Head of caudate nucleus (tissue), 42 donors: ENCODE measurements around the gene KEAP1.
"Not testable (repeated sequence)": the region's sequence is repeated elsewhere in the genome, so short reads cannot be mapped to it uniquely, and the experiment has no call there.

ENCODE experiments used
- DNase-seq, 42 donors: peaks; one replicate each; pipeline versions ENCODE4 v3.0.0 to v3.0.0-alpha.2; 2020 to 2021; ENCODE audit warnings: mixed read lengths in 7 of 42
- intact Hi-C: fragments of 100-400 bp; cut with DNase I; formaldehyde crosslinking; loops from one replicate; pipeline ENCODE4 v1.15.0; 2022

The KEAP1 gene

DNA sequence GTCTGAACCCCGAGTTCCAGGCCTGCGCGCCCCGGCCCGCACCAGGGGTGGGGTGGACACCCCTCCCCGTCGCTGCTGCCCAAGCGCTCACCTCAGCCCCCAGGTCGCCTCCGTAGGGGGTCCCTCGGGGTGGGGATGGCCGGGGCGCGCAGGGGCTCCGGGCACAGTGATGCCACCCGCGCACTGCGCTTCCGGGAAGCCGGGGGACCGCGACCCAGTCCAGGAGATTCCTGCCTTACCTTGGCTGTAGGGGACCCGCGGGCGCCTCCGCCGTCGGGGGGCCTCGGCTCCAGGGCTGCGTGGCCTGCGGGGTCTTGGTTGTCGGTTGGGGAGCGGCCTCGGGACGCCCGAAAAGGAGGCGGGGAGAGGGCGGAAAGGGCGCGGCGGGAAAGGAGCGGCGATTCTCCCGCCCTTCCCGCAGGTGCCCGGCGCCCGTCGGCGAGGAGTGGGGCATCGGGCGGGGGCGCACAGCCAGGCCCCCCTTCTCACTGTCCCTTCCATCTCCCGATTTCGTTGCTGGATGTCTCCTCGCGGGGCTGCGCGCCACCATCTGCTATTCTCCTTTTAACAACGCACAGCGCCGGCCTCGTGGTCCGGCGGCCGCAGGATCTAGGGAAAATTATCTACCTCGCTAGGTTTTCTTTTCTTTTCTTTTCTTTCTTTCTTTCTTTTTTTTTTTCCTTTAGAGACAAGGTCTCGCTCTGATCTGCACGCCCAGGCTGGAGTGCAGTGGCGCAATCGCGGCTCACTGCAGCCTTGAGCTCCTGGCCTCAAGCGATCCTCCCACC, at the start of gene KEAP1:
Gene KEAP1 (minus strand): TSS at position 355 of the 788 bp plus-strand sequence. CDS start 3,323 bp downstream, outside the sequence.
- peak in 33 of 42 donors; percentile 8 to 77 (median 47) for DNase-seq
- intact Hi-C loops: loop anchor here (5.0 kb wide), 1 partner anchor 64 kb away; the partner anchor contains the start of genes CDKN2D and KRI1

GRCh38 chr19:10552510-10553053, 49.4 kb upstream of the KEAP1 start:
- DNase-seq: peak in 10 of 42 donors; percentile 19 to 56 (median 36)

GRCh38 chr19:10551698-10552301, 48.6 kb upstream of the KEAP1 start:
- intact Hi-C loops: no loop called here
- peak in 15 of 42 donors; percentile 16 to 62 (median 36) for DNase-seq

More at GRCh38 chr19:10552510-10553053, 49.4 kb upstream of the KEAP1 start:
- intact Hi-C loops: no loop called here

- DNase-seq, intact Hi-C loops: not testable (repeated sequence)
These were observed 47.9 kb upstream of the KEAP1 start for GRCh38 chr19:10551006-10551405.

DNA sequence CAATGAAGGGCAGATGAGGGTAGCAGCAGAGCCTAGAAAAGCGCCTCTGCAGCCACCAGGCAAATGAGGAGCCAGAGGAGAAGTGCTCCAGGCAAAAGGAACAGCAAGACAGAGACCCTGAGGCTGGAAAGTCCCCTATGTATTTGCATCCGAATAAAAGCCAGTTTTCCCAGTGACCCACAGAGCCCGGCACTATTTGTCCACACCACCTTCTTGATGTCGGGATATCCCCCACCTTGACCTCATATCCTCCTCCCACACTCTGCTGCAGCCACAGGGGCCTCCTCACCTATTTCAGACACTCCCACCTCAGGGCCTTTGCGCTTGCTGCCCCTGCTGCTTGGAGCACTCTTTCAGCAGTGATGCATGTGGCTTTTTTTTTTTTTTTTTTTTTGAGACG, 47.2 kb upstream of the KEAP1 start:
- intact Hi-C loops: no loop called here
- no peak for DNase-seq

GRCh38 chr19:10549733-10550132, 46.6 kb upstream of the KEAP1 start:
- intact Hi-C loops: no loop called here
- DNase-seq: no peak

- no peak for DNase-seq
- intact Hi-C loops: no loop called here
These were observed 45.7 kb upstream of the KEAP1 start for GRCh38 chr19:10548746-10549276.

- intact Hi-C loops: no loop called here
- DNase-seq: no peak
These were observed 43.7 kb upstream of the KEAP1 start for GRCh38 chr19:10546817-10547216.

GRCh38 chr19:10544753-10545251, 41.6 kb upstream of the KEAP1 start:
- intact Hi-C loops: no loop called here
- DNase-seq: peak in 1 of 42 donors; percentile 45

DNA sequence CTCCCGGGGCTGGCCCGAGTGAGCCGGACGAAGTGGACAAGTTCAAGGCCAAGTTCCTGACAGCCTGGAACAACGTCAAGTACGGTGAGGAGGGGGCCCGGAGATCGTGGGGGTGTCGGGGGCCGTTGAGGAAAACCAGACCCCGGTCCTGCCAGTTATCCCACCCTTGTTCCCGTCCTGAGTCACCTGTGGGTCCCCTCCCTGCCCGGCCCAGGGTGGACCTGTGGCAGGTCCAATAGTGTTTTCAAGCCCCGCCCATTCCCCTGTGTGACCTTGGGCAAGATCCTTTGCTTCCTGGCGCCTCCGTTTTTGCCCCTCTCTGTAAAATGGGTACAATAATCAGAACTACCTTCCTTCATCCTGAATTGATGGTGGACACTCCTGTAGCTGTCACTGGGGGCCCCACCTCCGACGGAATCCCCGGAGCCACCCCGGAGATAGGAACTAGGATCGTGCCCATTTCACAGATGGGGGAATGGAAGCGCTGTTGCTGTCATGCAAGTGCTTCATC, 41.1 kb upstream of the KEAP1 start:
- DNase-seq: peak in 4 of 42 donors; percentile 7 to 25 (median 14)
- intact Hi-C loops: no loop called here

GRCh38 chr19:10543420-10544241, 40.5 kb upstream of the KEAP1 start, which contains the start of gene ATG4D:
TSS of gene ATG4D (plus strand) at chr19:10543904. CDS start at chr19:10544091, 187 bp downstream.
- intact Hi-C loops: no loop called here
- peak; percentile 55 to 93 (median 85) for DNase-seq

DNA sequence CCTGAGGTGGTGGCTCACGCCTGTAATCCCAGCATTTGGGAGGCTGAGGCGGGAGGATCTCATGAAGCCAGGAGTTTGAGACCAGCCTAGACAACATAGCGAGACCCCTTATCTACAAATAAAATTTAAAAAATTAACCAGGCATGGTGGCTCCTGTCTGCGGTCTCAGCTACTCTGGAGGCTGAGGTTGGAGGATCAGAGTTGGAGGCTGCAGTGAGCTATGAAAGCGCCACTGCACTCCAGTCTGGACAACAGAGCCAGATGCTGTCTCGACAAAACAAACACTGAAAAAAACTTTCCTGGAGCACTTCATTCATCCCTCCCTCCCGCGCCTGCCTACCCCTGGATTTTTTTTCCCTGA, 39.9 kb upstream of the KEAP1 start:
- intact Hi-C loops: no loop called here
- no peak for DNase-seq

- DNase-seq, intact Hi-C loops: not testable (repeated sequence)
These were observed 35.9 kb upstream of the KEAP1 start for GRCh38 chr19:10539016-10539415.

- DNase-seq: no peak
- intact Hi-C loops: no loop called here
These were observed 35.2 kb upstream of the KEAP1 start for GRCh38 chr19:10538204-10538983.

GRCh38 chr19:10537668-10538067, 34.5 kb upstream of the KEAP1 start:
- no peak for DNase-seq
- intact Hi-C loops: no loop called here

GRCh38 chr19:10535613-10536012, 32.5 kb upstream of the KEAP1 start:
- intact Hi-C loops: no loop called here
- no peak for DNase-seq

GRCh38 chr19:10533646-10534386, 30.7 kb upstream of the KEAP1 start:
- no peak for DNase-seq
- intact Hi-C loops: no loop called here
